Non-pigmented ciliary epithelial cell (primary cell): ENCODE measurements around the gene SUGCT.

Experiments used
- DNase-seq: peaks from one replicate; pipeline ENCODE4 v3.0.0-alpha.2; 2010; ENCODE audit warnings: low read depth

SUGCT gene

DNA sequence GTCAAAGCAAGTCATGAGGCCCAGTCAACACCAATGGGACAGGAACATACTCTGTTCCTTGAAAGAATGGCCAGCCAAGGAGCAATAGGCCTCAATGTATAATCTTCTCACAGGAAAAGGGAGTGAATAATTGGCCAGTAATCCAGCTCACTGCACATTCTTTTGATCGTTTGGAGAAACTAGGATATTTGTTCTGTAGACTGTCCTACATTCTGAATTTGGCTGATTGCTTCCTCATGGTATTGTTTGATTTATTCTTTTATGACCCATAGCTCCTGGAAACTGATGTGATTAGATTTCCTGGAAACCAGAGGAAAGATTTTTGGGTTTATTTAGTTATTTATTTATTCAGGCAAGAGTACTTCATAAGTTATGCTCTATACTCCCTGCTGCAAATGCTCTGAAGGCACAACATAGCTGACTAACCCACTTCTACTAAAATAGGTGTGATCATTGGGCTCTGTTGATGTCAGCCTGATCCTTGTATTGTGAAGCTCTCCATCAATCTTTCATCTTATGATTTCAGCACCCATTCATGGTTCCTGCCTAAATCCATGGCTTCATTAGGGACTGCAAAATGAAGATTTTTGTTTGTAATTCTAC is 745.2 kb downstream of the SUGCT start:
- no peak for DNase-seq

DNA sequence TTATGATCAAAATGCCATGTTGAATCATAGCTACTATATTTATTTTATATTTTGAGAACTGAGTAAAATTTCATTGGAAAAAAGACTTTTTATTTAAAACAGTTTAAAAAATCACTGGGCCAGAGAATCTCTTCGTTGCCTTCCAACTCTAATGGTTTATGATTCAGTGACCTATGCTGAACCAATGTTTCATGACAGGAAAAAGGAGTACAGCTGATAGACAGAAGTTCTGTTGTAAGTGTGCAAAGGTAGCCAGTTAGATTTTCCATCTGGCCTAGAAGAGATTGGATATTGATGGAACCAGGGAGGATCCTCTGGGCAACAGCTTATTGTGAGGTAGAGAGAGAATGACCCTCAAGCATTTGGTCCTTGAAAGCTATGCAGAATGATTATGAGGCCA is 745.8 kb downstream of the SUGCT start:
- DNase-seq, result no peak

DNA sequence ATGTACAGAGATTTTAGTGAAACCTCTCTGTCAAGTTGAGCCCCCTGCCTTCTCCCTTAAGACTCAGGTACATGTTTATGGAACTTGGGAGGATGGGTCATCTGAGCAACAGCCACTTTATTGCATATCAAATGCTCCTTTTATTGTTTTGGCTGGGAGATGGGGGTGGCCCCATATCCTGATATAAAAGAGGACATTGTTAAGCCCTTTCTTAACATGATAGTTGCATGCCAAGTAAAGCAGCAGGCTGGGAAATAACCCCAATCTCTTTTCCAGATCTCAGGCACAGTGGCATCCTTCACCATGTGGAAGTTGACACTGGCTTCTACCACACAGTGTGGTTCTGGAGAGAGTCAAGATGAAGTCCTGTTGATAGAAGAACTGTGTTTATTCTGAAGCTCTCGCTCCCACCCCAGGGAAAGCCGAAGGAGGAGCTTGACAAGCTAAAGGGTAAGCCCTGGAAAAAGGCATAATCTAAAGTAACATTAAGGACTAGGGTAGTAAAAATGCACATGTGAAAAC is 746.7 kb downstream of the SUGCT start:
- no peak for DNase-seq

DNA sequence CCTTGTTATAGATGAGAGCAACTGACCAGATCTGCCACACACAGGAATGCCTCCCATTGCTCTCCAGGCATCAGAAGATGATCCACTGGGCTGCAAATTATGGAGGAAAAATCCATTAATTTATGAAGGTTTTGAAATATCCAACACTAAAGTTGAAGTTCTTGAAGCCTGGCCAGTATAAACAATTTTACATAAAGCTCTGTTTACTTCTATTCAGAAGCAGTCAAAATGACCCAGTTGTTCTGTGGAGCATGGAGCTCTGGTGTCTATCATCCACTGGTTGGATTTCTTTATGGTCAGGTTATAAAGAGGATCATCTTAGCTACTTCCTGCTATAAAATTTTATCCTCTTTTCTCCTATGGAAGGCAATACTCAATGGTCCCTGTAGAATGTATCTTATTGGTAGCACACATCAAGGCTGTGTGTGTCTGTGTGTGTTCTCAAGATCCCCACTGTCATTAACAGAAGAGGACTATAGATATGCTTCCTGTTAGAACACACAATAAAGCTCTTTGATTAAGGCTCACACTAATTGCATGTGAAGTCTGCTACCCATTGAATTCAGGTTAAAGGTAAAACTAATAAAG is 747.4 kb downstream of the SUGCT start:
- DNase-seq, result no peak

DNA sequence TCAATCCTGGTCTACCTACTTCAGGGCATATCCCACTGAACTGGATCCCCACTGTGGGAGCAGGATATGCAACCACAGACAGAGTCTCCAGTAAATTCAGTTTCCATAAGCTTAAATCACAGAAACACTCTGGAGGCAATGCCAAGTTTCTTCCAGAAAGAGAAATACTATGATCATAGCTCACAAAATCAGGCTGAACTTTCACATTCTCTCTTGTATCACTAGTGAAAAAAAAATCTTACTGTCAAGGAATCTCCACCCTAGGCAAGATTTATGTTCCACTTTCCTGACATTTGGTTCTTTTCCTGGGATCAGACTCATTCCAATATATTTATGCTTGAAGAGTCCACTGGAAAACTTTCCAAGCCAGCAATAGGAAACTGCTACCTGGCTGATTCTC is 749.0 kb downstream of the SUGCT start:
- no peak for DNase-seq

DNA sequence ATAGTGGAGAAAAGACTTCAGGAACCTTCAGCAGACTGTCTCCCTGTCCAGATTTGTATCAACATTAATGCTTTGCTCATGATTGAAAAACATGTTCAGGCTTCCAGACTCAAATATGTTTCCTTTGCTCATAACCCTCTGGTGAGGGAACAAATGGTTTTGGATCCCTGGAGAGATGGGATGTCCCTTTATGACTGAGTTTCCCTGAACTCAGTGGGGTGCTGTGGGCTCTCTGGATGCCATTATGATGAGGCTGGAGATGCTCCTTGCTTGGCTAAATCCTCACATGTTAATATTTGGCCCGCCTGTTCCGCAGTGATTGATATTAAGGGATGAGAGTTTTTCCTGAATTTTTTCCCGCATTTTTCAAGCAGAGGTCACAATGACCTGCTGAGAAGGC is 749.4 kb downstream of the SUGCT start:
- no peak for DNase-seq

DNA sequence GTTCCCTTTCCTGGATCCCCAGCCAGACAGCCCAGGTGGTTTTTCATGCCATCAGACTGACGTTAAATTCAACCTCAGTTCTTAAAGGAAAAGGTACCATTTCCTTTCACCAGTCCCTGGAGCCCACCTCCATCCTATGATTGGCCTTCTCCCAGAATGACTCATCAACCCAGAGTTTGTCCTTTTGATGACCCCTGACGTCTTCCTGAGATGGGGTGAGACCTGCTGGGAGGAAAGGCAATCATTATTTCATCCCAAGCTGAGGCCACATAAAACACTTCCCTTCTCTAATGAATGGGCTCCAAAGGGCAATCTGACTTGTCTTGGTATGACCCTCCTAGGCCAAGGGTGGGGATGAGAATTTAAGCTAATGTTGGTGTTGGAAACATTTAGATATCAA is 750.7 kb downstream of the SUGCT start:
- DNase-seq, result peak; percentile 46

DNA sequence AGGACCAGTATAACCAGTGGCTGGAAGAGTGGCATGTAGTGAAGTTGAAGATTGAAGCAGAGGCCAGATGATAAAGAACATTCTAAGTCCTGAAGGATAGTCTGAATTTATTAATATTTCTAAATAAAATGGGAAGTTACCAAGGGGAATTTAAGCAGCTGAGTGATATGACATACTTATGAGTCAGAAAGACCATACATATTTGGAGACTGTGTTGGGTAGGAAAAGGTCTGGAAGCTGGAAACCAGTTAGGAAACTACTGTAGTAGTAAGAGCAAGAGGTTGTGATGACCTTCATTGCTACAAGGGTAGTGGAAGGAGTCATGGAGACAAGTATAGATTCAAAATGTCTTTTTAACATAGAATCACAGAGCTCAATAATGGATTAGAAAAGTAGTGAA is 752.3 kb downstream of the SUGCT start:
- DNase-seq, result peak; percentile 36

DNA sequence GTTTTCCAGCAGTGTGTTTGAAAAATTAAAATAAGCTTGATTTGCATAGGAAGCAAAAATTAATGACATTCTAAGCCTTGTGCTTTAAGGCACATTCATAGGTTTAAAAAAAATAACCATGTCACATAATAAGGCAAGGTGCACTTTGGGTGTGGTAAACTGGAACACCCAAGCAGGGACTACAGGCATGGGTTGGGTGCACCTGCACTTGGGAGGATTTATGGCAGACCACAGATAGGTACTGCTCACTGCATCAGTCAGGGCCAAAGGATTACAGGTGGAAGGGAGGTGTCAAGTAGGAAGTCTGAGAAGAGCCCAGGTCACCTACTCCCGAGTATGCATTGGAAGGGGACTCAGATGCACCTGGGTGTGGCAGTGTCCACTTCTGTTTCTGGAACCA is 753.7 kb downstream of the SUGCT start:
- DNase-seq, result no peak

DNA sequence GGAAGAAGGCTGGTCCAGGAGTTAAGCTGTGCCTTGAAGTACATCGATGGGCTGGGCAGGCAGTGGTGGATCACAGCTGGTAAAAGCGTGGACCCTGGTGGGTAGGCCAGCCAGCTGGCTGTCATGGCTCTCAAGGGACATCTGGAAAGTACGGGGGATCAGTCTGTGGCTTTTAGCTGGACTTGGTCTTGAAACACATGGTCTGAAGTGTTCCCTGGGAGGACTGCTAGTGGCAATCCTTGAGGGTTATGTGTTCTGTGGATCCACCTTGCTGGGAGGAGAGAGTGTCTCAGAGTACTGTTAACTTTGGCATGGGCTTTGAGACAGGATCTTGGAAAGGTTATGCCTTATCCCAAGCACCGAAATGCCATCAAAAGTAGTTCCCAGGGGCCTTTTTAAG is 754.3 kb downstream of the SUGCT start:
- DNase-seq, result no peak

DNA sequence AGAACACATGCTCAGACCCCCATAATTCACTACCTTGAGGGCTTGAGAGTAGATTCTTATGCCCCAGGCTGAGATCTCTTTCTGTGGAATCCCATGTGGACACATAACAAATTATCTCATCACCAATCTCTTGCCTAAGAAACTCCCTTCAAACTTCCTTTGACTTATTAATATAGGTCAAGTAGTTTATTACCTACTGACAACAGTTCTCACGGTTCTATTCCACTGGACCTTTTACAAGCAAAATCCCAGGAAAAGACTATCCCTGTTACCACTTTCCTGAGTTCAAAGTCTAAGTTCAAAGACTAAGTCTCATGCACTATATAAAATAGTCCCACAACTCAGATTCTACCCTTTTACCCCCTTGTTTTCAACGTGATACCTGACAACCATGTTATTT is 754.7 kb downstream of the SUGCT start:
- no peak for DNase-seq

DNA sequence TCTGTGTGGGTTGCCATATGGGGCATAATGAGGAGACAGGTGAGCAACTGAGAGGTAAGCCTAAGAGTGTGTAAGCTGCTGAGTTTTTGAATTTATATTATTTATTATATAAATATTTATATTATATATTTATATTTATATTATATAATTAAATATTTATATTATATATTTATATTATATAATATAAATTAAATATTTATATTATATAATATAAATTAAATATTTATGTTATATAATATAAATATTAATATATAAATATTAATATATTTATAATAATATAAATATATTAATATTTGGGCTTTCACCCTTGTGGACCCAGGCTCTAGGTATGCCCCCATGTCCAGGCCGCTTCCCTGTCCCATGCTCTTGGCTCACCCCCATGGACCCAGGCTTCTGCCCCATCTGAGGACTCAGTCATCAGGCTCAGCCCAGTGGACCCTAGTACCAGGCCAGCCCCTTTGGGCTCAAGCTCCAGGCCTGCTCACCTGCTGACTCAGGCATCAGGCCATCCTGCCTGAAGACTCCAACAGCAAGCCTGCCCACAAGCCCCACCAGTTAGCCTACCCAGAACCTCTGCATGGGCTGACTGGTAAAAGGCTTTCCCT is 755.4 kb downstream of the SUGCT start:
- DNase-seq, result no peak

DNA sequence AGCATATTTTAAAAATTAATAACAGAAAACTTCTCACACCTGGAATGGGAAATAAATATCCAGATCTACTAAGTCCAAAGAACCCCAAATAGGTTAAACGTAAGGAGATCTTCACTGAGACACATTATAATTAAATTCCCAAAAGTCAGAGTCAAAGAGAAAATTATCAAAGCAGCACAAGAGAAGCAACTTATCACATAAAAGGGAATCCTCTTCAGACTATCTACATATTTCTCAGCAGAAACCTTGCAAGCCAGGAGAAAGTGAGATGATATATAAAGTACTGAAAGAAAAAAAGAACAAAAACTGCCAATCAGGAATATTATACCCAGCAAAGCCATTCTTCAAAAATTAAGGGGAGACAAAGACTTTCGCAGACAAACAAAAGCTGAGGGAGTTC is 756.4 kb downstream of the SUGCT start:
- no peak for DNase-seq

DNA sequence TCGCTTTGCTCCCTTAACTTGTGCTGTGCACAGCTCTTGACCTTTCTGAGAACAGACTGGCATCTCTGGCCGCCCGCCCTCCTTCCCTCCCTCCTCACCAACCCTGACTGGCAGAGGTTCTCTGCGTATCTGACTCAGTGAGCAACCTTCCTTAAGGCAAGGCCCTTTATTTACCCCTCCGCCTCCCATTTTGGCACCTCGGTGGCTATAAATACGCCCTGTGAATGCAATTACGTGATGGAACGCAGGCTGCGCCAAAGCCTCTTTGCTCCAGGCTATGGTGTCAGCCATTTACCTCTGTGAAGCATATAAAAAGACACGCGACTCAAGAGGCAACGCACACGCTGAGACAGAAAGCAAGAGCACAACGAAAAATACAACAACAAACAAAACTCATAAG is 764.3 kb downstream of the SUGCT start:
- no peak for DNase-seq

DNA sequence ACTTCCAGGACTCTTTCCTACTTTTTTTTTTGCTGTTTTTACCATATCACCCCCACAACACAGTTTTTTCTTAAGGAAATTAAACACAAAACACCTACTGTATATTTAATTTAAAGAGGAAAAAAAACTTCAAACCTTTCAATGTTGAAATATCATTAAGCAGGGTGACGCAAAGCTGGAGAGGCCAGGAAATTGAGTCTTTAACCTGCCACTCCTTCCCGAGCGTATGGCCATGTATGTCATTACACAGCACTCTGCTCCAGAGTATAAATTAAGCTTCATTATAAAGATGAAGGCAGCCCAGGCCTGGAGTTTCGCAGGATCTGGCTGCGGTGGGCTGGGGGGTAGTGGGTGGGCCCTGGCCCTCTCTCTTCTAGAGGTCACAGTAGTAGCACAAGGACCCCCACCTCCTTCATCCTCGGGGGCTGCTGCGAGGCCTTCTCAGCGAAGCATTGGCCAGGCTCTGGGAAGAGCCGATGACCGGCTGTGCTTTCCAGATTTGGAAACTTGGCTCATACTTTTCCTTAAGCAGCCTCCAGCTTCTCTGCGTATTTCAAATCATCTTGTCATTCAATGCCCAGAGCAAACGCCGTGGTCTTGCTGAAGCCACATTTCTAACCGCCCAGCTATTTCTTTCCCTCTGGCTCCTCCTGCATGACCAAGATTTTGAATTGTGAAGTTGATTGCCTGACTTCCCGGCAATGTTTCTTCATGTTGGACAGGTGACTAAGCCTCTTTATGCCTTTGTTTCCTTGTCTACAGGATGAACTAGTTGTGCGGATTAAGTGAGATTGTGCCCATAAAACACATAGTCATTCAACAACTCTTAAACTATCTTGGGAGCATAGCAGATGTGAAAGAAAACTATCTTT is 765.1 kb downstream of the SUGCT start:
- DNase-seq, result no peak

DNA sequence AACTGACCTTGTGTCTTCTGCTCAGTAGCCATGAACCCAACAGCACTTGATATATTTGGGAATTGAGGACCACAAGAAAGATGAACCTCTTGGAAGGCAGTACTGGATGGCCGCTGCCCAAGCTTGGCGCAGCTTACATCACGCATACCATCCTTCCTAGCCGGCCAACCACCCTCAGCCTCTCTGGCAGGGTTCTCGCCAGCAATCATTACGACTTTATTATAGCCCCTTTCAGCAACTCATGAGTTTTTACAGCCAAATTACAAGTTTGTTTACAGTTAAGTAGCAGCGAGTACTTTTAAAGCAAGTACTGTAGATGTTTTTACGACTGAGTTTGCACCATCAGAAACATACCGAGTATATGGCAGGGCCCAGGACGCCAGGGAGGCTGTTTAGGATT is 769.1 kb downstream of the SUGCT start:
- no peak for DNase-seq

DNA sequence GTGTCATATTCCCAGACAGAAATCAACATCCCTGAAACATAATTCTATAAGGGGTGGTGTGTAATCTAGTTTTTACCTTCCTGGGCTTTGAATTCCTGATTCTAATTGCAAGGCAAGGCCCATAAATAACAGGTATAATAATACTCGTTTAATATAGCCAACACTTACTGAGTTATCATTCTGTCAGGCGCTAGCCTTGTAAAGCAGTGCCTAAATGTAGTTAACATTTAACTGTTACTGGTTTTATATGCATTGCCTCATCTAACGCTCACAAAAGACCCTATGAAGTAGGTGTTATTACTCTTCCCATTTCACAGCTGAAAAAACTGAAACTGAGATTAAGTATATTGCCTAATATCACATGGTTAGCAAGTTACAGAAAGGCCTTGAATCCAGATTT is 772.5 kb downstream of the SUGCT start:
- no peak for DNase-seq

DNA sequence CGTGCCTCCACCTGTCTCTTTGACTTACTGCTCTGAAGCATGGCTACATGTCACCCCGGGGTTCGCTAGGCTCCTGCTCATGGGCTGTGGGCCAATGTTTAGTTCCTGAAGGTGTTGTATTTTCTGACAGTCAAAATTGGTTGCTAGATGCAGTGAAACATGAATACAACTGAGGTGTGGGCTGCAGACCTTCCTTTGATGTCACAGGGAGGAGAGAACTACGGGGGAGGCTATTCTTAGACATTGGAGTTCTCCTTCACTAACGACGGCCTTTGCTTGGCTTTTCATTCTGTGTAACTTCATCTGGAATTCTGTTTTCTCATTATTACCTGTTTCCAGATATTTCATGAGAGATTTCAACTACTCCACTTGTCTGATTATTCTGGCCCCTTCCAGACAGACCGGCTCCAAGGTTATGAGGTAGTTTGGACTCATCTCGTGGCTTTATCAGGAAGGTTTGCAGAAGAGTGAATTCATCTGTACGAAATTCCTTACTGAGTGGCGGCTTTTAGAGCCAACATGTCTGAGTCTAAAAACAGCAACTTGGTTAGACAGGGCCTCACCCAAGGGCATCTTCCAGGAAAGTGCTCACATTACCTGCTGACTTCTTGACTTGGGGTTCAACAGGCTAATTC is 774.7 kb downstream of the SUGCT start:
- DNase-seq, result no peak
